Keratinocyte (primary cell): Measurements from ENCODE around the gene STARD8. TPM values are rescaled to one million over a fixed set of nuclear protein-coding genes. Genes with fewer than 3 reads are reported as not detected.
"Not testable (repeated sequence)": the region's sequence is repeated elsewhere in the genome, so short reads cannot be mapped to it uniquely, and the experiment has no call there.

Experiments used
- DNase-seq: peaks from one replicate; pipeline ENCODE4 v3.0.0-alpha.2; 2011; ENCODE audit warnings: low read depth, missing footprints, low spot score
- FAIRE-seq: peaks from 2 replicates; lab custom pipeline; 2011; peaks lifted over from hg19 to GRCh38; lab: Jason Lieb, UNC
- H2AFZ ChIP-seq: 2 replicates; pipeline ENCODE4 v1.6.0; 2012; ENCODE audit warnings: low read length, control low read depth, inconsistent platforms; ENCODE audit not compliant: control insufficient read depth
- H3K27ac ChIP-seq: 2 replicates; pipeline ENCODE4 v1.5.1; 2011; ENCODE audit warnings: low read length; ENCODE audit not compliant: control insufficient read depth, insufficient read depth
- H3K27me3 ChIP-seq: 3 replicates; pipeline ENCODE4 v1.6.0; 2011; ENCODE audit warnings: low read length; ENCODE audit not compliant: control insufficient read depth, insufficient read depth; ENCODE audit errors: extremely low read depth
- H3K36me3 ChIP-seq, 2 experiments: 2 replicates in 1 of 2; 3 replicates in 1 of 2; pipeline ENCODE4 v1.5.1; 2011; ENCODE audit warnings: low read length in 2 of 2, mild to moderate bottlenecking in 1 of 2; ENCODE audit not compliant: control insufficient read depth in 2 of 2, insufficient read depth in 2 of 2; ENCODE audit errors: extremely low read depth in 1 of 2
- H3K4me1 ChIP-seq: 3 replicates; pipeline ENCODE4 v1.5.1; 2011; ENCODE audit warnings: low read length; ENCODE audit not compliant: control insufficient read depth, insufficient read depth; ENCODE audit errors: extremely low read depth
- H3K4me2 ChIP-seq: 3 replicates; pipeline ENCODE4 v1.6.0; 2011; ENCODE audit warnings: low read depth, low read length; ENCODE audit not compliant: control insufficient read depth, insufficient read depth; ENCODE audit errors: extremely low read depth
- H3K4me3 ChIP-seq, 3 experiments: fragments of 200-600 bp in 1 of 3; sonication (generic) in 1 of 3; 2 replicates in 2 of 3; 3 replicates in 1 of 3; pipeline ENCODE4 v1.5.1; 2011 to 2016; ENCODE audit warnings: low read length in 3 of 3, mild to moderate bottlenecking in 3 of 3, control low read depth in 2 of 3, inconsistent platforms in 1 of 3, low read depth in 1 of 3, mixed read lengths in 1 of 3, mixed run types in 1 of 3, moderate library complexity in 1 of 3; ENCODE audit not compliant: control insufficient read depth in 2 of 3, insufficient read depth in 2 of 3; ENCODE audit errors: extremely low read depth in 1 of 3
- H3K79me2 ChIP-seq: 2 replicates; pipeline ENCODE4 v1.6.0; 2012; ENCODE audit warnings: low read length; ENCODE audit not compliant: control insufficient read depth, insufficient read depth
- H3K9ac ChIP-seq: 3 replicates; pipeline ENCODE4 v1.6.0; 2011; ENCODE audit warnings: low read length; ENCODE audit not compliant: control insufficient read depth, insufficient read depth; ENCODE audit errors: extremely low read depth
- H3K9me1 ChIP-seq: 3 replicates; pipeline ENCODE4 v1.6.0; 2011; ENCODE audit warnings: low read length; ENCODE audit not compliant: control insufficient read depth, insufficient read depth; ENCODE audit errors: extremely low read depth
- H3K9me3 ChIP-seq: 2 replicates; pipeline ENCODE4 v1.5.1; 2012; ENCODE audit warnings: low read depth, low read length; ENCODE audit not compliant: control insufficient read depth
- H4K20me1 ChIP-seq: 3 replicates; pipeline ENCODE4 v1.6.0; 2011; ENCODE audit warnings: low read length; ENCODE audit not compliant: control insufficient read depth, insufficient read depth; ENCODE audit errors: extremely low read depth
- EZH2 ChIP-seq: IDR thresholded peaks from one replicate; pipeline ENCODE4 v1.6.1; 2012; ENCODE audit warnings: inconsistent platforms, mild to moderate bottlenecking, low read length, moderate library complexity
- dilution Hi-C: fragments of 300-500 bp; cut with MboI; formaldehyde crosslinking; loops from one replicate; pipeline ENCODE4 v1.7.0; 2020; ENCODE audit warnings: low sequenced_read_pairs; ENCODE audit not compliant: extremely low pct_ligation_motif_present
- polyA plus RNA-seq, 5 experiments: library from polyadenylated mRNA; depleted of rRNA in 3 of 5; stranded (reverse) in 3 of 5; stranded (forward) in 1 of 5; unstranded in 1 of 5; fragments of >200 nt; gene quantifications; 1 replicate in 1 of 5; 2 replicates in 3 of 5; 3 replicates in 1 of 5; pipeline versions ENCODE4 v1.2.1 to v1.2.3, GENCODE V29; 2011 to 2012; ENCODE audit warnings: missing spikeins in 2 of 5, low read depth in 1 of 5, low replicate concordance in 1 of 5
- TF ChIP-seq, protein P1 (sequence below), 3 experiments: IDR thresholded peaks in 1 of 3; conservative IDR thresholded peaks in 1 of 3; optimal IDR thresholded peaks in 1 of 3; 2 replicates in 2 of 3; 3 replicates in 1 of 3; pipeline versions ENCODE3 to v1.5.1; 2011; ENCODE audit warnings: low read length in 3 of 3, mild to moderate bottlenecking in 3 of 3, moderate library complexity in 2 of 3, control low read depth in 1 of 3, inconsistent platforms in 1 of 3; ENCODE audit not compliant: insufficient read depth in 2 of 3; ENCODE audit errors: extremely low read depth in 1 of 3

STARD8 gene
- polyA plus RNA-seq, 1 donor (not counting 4 experiments of a cell fraction or from before 2014, with no cell fraction given) = 0.07 TPM

DNA sequence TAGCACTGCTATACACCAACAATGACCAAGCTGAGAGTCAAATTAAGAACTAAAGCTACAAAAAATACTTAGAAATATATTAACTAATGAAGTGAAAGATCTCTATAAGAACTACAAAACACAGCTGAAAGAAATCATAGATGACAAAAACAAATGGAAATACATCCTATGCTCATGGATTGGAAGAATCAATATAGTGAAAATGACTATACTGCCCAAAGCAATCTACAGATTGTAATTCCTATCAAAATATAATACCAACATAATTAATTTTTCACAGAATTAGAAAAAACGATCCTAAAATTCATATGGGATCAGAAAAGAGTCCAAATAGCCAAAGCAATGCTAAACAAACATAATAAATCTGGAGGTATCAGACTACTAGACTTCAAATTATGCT lies 87.8 kb downstream of the STARD8 start:
- no peaks in the 10 kb centered on the region for H3K36me3 ChIP-seq
- H3K79me2 ChIP-seq = no peaks in the 10 kb centered on the region
- H3K27me3 ChIP-seq = no peaks in the 10 kb centered on the region
- no peak for FAIRE-seq
- TF ChIP-seq, protein P1, sequence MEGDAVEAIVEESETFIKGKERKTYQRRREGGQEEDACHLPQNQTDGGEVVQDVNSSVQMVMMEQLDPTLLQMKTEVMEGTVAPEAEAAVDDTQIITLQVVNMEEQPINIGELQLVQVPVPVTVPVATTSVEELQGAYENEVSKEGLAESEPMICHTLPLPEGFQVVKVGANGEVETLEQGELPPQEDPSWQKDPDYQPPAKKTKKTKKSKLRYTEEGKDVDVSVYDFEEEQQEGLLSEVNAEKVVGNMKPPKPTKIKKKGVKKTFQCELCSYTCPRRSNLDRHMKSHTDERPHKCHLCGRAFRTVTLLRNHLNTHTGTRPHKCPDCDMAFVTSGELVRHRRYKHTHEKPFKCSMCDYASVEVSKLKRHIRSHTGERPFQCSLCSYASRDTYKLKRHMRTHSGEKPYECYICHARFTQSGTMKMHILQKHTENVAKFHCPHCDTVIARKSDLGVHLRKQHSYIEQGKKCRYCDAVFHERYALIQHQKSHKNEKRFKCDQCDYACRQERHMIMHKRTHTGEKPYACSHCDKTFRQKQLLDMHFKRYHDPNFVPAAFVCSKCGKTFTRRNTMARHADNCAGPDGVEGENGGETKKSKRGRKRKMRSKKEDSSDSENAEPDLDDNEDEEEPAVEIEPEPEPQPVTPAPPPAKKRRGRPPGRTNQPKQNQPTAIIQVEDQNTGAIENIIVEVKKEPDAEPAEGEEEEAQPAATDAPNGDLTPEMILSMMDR (optimal IDR thresholded peaks at IDR 0.05 in 1 of 3, IDR thresholded peaks at IDR 0.05 in 1 of 3, conservative IDR thresholded peaks at IDR 0.05 in 1 of 3; ENCODE audit: extremely low read depth in 1 of 3, insufficient read depth in 2 of 3, low read length in 3 of 3) = no peak
- no peak for TF ChIP-seq EZH2
- H3K9me1 ChIP-seq = no peaks in the 10 kb centered on the region
- no peaks in the 10 kb centered on the region for H3K4me1 ChIP-seq
- no peak overlapping the region for H3K27ac ChIP-seq
- no peaks in the 10 kb centered on the region for H4K20me1 ChIP-seq
- no peak for DNase-seq
- no peak overlapping the region for H2AFZ ChIP-seq
- dilution Hi-C loops = no loop called here
- H3K4me3 ChIP-seq = no peak overlapping the region
- no peak overlapping the region for H3K4me2 ChIP-seq
- no peak overlapping the region for H3K9ac ChIP-seq
- no peaks in the 10 kb centered on the region for H3K9me3 ChIP-seq

DNA sequence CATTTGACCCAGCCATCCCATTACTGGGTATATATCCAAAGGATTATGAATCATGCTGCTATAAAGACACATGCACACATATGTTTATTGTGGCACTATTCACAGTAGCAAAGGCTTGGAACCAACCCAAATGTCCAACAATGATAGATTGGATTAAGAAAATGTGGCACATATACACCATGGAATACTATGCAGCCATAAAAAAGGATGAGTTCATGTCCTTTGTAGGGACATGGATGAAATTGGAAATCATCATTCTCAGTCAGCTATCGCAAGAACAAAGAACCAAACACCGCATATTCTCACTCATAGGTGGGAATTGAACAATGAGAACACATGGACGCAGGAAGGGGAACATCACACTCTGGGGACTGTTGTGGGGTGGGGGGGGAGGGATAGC lies 94.4 kb downstream of the STARD8 start:
- H3K27me3 ChIP-seq, H2AFZ ChIP-seq, H3K4me3 ChIP-seq, H3K27ac ChIP-seq, H3K4me2 ChIP-seq, H3K9ac ChIP-seq, FAIRE-seq, DNase-seq, H4K20me1 ChIP-seq, H3K36me3 ChIP-seq, H3K9me3 ChIP-seq, H3K9me1 ChIP-seq, H3K4me1 ChIP-seq, H3K79me2 ChIP-seq, dilution Hi-C loops: not testable (repeated sequence)

DNA sequence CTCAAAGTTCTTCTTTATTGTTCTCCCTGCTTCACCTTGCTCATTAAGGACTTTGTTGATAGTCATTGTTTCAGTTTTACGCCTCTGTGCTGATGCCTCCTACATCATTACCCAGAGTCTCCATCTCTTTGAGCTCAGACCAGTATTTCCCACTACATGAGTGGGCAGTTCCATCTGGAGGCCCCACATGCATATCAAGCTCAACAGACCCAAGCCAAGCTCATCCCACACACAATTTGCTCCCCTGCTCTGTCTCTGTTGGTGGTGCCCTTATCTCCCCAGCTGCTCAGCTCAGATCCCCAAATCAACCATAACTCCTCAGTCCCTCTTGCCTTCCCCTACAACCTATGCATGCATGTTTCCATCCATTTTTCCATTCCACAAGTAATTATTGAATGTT lies 96.3 kb downstream of the STARD8 start:
- Histone ChIP-seq H3K36me3 (no peaks in the 10 kb centered on the region), H3K9ac (no peak overlapping the region), H4K20me1 (no peaks in the 10 kb centered on the region), H3K27me3 (no peaks in the 10 kb centered on the region), H3K27ac (no peak overlapping the region), H3K4me2 (no peak overlapping the region), H3K79me2 (no peaks in the 10 kb centered on the region), H3K4me3 (no peak overlapping the region), H3K9me1 (no peaks in the 10 kb centered on the region), H3K4me1 (no peaks in the 10 kb centered on the region), H3K9me3 (no peaks in the 10 kb centered on the region), H2AFZ (no peak overlapping the region)
- dilution Hi-C loops = no loop called here
- TF ChIP-seq, protein P1 (optimal IDR thresholded peaks at IDR 0.05 in 1 of 3, IDR thresholded peaks at IDR 0.05 in 1 of 3, conservative IDR thresholded peaks at IDR 0.05 in 1 of 3; ENCODE audit: extremely low read depth in 1 of 3, insufficient read depth in 2 of 3, low read length in 3 of 3) = no peak
- no peak for TF ChIP-seq EZH2
- DNase-seq (no peak), FAIRE-seq (no peak)
